HUES6 (cell line): Measurements from ENCODE around the gene GNAS-AS1.

ENCODE experiments used
- H3K27ac ChIP-seq: 2 replicates; pipeline ENCODE4 v1.7.0; 2013; ENCODE audit warnings: low read depth, mild to moderate bottlenecking, low read length, inconsistent platforms
- H3K27me3 ChIP-seq: 2 replicates; pipeline ENCODE4 v1.6.1; 2013; ENCODE audit warnings: low read length; ENCODE audit not compliant: control insufficient read depth, insufficient read depth
- H3K36me3 ChIP-seq: 2 replicates; pipeline ENCODE4 v1.6.1; 2013; ENCODE audit warnings: low read length; ENCODE audit not compliant: control insufficient read depth, insufficient read depth
- H3K4me1 ChIP-seq: 2 replicates; pipeline ENCODE4 v1.6.1; 2013; ENCODE audit warnings: low read length; ENCODE audit not compliant: control insufficient read depth, insufficient read depth
- H3K4me3 ChIP-seq: 2 replicates; pipeline ENCODE4 v1.5.1; 2013; ENCODE audit warnings: low read depth, low read length
- H3K9ac ChIP-seq: one replicate; pipeline ENCODE4 v1.6.1; 2013; ENCODE audit warnings: mild to moderate bottlenecking, low read length
- H3K9me3 ChIP-seq: 2 replicates; pipeline ENCODE4 v1.6.1; 2013; ENCODE audit warnings: low read depth, low read length; ENCODE audit not compliant: control insufficient read depth, insufficient read depth

The GNAS-AS1 gene

GRCh38 chr20:58802061-58802460 is 48.6 kb downstream of the GNAS-AS1 start:
- Histone ChIP-seq H3K36me3 (no peaks in the 10 kb centered on the region), H3K4me1 (peaks cover 26% of the 10 kb centered on the region), H3K27me3 (no peaks in the 10 kb centered on the region), H3K9ac (no peak overlapping the region), H3K4me3 (no peak overlapping the region), H3K27ac (no peak overlapping the region), H3K9me3 (no peaks in the 10 kb centered on the region)

- Histone ChIP-seq H3K4me1 (peaks cover 26% of the 10 kb centered on the region), H3K27ac (no peak overlapping the region), H3K9me3 (no peaks in the 10 kb centered on the region), H3K4me3 (no peak overlapping the region), H3K36me3 (no peaks in the 10 kb centered on the region), H3K9ac (no peak overlapping the region), H3K27me3 (no peaks in the 10 kb centered on the region)
Observed at GRCh38 chr20:58800134-58800871, 50.4 kb downstream of the GNAS-AS1 start.

GRCh38 chr20:58797371-58798338 is 53.0 kb downstream of the GNAS-AS1 start:
- no peaks in the 10 kb centered on the region for H3K27me3 ChIP-seq

GRCh38 chr20:58795923-58796245 is 54.8 kb downstream of the GNAS-AS1 start:
- no peaks in the 10 kb centered on the region for H3K36me3 ChIP-seq
- no peaks in the 10 kb centered on the region for H3K9me3 ChIP-seq
- peaks cover 9% of the 10 kb centered on the region for H3K4me1 ChIP-seq
- no peaks in the 10 kb centered on the region for H3K27me3 ChIP-seq
- H3K9ac ChIP-seq, result no peak overlapping the region
- H3K4me3 ChIP-seq, result no peak overlapping the region
- no peak overlapping the region for H3K27ac ChIP-seq

More at GRCh38 chr20:58797371-58798338, 53.0 kb downstream of the GNAS-AS1 start:
- Histone ChIP-seq H3K36me3 (no peaks in the 10 kb centered on the region), H3K9me3 (no peaks in the 10 kb centered on the region), H3K9ac (no peak overlapping the region), H3K27ac (no peak overlapping the region), H3K4me1 (peaks cover 14% of the 10 kb centered on the region), H3K4me3 (no peak overlapping the region)

- Histone ChIP-seq H3K27me3 (no peaks in the 10 kb centered on the region), H3K9ac (no peak overlapping the region), H3K9me3 (no peaks in the 10 kb centered on the region)
Observed at GRCh38 chr20:58795181-58795922, 55.4 kb downstream of the GNAS-AS1 start.

GRCh38 chr20:58794510-58795180 is 56.1 kb downstream of the GNAS-AS1 start:
- Histone ChIP-seq H3K4me1 (no peaks in the 10 kb centered on the region), H3K27me3 (no peaks in the 10 kb centered on the region), H3K36me3 (no peaks in the 10 kb centered on the region), H3K4me3 (no peak overlapping the region), H3K9me3 (no peaks in the 10 kb centered on the region), H3K27ac (no peak overlapping the region), H3K9ac (no peak overlapping the region)

More at GRCh38 chr20:58795181-58795922, 55.4 kb downstream of the GNAS-AS1 start:
- peaks cover 4% of the 10 kb centered on the region for H3K4me1 ChIP-seq
- no peak overlapping the region for H3K27ac ChIP-seq
- no peaks in the 10 kb centered on the region for H3K36me3 ChIP-seq
- H3K4me3 ChIP-seq, result no peak overlapping the region

- no peaks in the 10 kb centered on the region for H3K27me3 ChIP-seq
- H3K4me3 ChIP-seq, result no peak overlapping the region
- H3K4me1 ChIP-seq, result peaks cover 2% of the 10 kb centered on the region; the same call in 1 of the 2 replicates
- no peaks in the 10 kb centered on the region for H3K36me3 ChIP-seq
- no peak overlapping the region for H3K27ac ChIP-seq
- H3K9me3 ChIP-seq, result no peaks in the 10 kb centered on the region
- no peak overlapping the region for H3K9ac ChIP-seq
Observed at GRCh38 chr20:58793512-58794420, 56.9 kb downstream of the GNAS-AS1 start.

- Histone ChIP-seq H3K4me3 (no peak overlapping the region), H3K27ac (no peak overlapping the region), H3K9me3 (no peaks in the 10 kb centered on the region), H3K36me3 (no peaks in the 10 kb centered on the region), H3K27me3 (no peaks in the 10 kb centered on the region), H3K4me1 (peaks cover 4% of the 10 kb centered on the region; the same call in 1 of the 2 replicates), H3K9ac (no peak overlapping the region)
Observed at GRCh38 chr20:58792426-58792825, 58.3 kb downstream of the GNAS-AS1 start.

GRCh38 chr20:58791286-58791685 is 59.4 kb downstream of the GNAS-AS1 start:
- no peaks in the 10 kb centered on the region for H3K36me3 ChIP-seq
- no peaks in the 10 kb centered on the region for H3K9me3 ChIP-seq
- no peak overlapping the region for H3K27ac ChIP-seq
- H3K4me3 ChIP-seq, result no peak overlapping the region
- H3K27me3 ChIP-seq, result no peaks in the 10 kb centered on the region
- H3K4me1 ChIP-seq, result peaks cover 4% of the 10 kb centered on the region; the same call in 1 of the 2 replicates
- H3K9ac ChIP-seq, result no peak overlapping the region

GRCh38 chr20:58790454-58790853 is 60.2 kb downstream of the GNAS-AS1 start:
- H3K4me1 ChIP-seq, result peaks cover 4% of the 10 kb centered on the region; the same call in 1 of the 2 replicates
- no peaks in the 10 kb centered on the region for H3K9me3 ChIP-seq
- no peak overlapping the region for H3K9ac ChIP-seq
- H3K27me3 ChIP-seq, result no peaks in the 10 kb centered on the region
- H3K4me3 ChIP-seq, result no peak overlapping the region
- H3K36me3 ChIP-seq, result no peaks in the 10 kb centered on the region
- no peak overlapping the region for H3K27ac ChIP-seq
